Hepatocyte (in vitro differentiated cells): ENCODE data around the gene DCAF5. TPM values are rescaled to one million over a fixed set of nuclear protein-coding genes. Genes with fewer than 3 reads are reported as not detected.

Source experiments
- DNase-seq: peaks from one replicate; pipeline ENCODE4 v3.0.0-alpha.2; 2016; ENCODE audit warnings: low spot score
- H2AFZ ChIP-seq: fragments of 200-600 bp; sonication (generic); 2 replicates; pipeline ENCODE4 v1.6.0; 2016; ENCODE audit warnings: antibody characterized with exemption, mild to moderate bottlenecking
- H3K27ac ChIP-seq: fragments of 200-600 bp; sonication (generic); 2 replicates; pipeline ENCODE4 v1.5.1; 2016; ENCODE audit warnings: mild to moderate bottlenecking
- H3K27me3 ChIP-seq: fragments of 200-600 bp; sonication (generic); 2 replicates; pipeline ENCODE4 v1.6.1; 2016
- H3K36me3 ChIP-seq: fragments of 200-600 bp; sonication (generic); replicated peaks from 2 replicates; pipeline ENCODE4 v1.5.1; 2016; ENCODE audit warnings: low read depth; ENCODE audit not compliant: insufficient read depth
- H3K4me1 ChIP-seq: fragments of 200-600 bp; sonication (generic); 2 replicates; pipeline ENCODE4 v1.5.1; 2016; ENCODE audit warnings: mild to moderate bottlenecking, moderate library complexity; ENCODE audit not compliant: insufficient read depth
- H3K4me2 ChIP-seq: fragments of 200-600 bp; sonication (generic); 2 replicates; pipeline ENCODE4 v1.6.0; 2016
- H3K4me3 ChIP-seq: fragments of 200-600 bp; sonication (generic); 2 replicates; pipeline ENCODE4 v1.5.1; 2016; ENCODE audit warnings: mild to moderate bottlenecking
- H3K79me2 ChIP-seq: fragments of 200-600 bp; sonication (generic); 2 replicates; pipeline ENCODE4 v1.6.0; 2017; ENCODE audit warnings: mild to moderate bottlenecking
- H3K9me2 ChIP-seq: fragments of 200-600 bp; sonication (generic); replicated peaks from 2 replicates; pipeline ENCODE4 v1.6.0; 2017; ENCODE audit warnings: mild to moderate bottlenecking; ENCODE audit not compliant: insufficient read depth
- H3K9me3 ChIP-seq: fragments of 200-600 bp; sonication (generic); 2 replicates; pipeline ENCODE4 v1.5.1; 2016; ENCODE audit warnings: low read depth, mild to moderate bottlenecking
- H4K20me1 ChIP-seq: fragments of 200-600 bp; sonication (generic); 2 replicates; pipeline ENCODE4 v1.6.0; 2016; ENCODE audit warnings: mild to moderate bottlenecking; ENCODE audit not compliant: insufficient read depth, poor library complexity, severe bottlenecking
- EZH2 ChIP-seq: fragments of 200-600 bp; sonication (generic); IDR thresholded peaks from 2 replicates; pipeline ENCODE4 v1.6.1; 2016; ENCODE audit warnings: antibody characterized with exemption, mild to moderate bottlenecking, borderline replicate concordance
- EZH2phosphoT487 ChIP-seq: fragments of 200-600 bp; sonication (generic); IDR thresholded peaks from one replicate; pipeline ENCODE4 v1.6.1; 2018; ENCODE audit warnings: antibody characterized with exemption, mild to moderate bottlenecking, low read depth, moderate library complexity; ENCODE audit not compliant: unreplicated experiment, severe bottlenecking
- WGBS: methylation state at CpG from one replicate; pipeline ENCODE4 v1.1.6; 2016; ENCODE audit warnings: low lambda C conversion rate; ENCODE audit errors: missing lambda C conversion rate; 5-methylcytosine and 5-hydroxymethylcytosine counted together
- polyA plus RNA-seq: library from polyadenylated mRNA; unstranded; fragments of >200 nt; fragmentation: Nextera tagmentation; extraction: Ambion mirVana; gene quantifications from 2 replicates; pipeline ENCODE4 v1.2.1, GENCODE V29; 2016
- total RNA-seq: library from RNA; depleted of rRNA; stranded (reverse); fragments of >200 nt; gene quantifications from 2 replicates; pipeline ENCODE4 v1.2.3, GENCODE V29; 2014
- TF ChIP-seq, protein P1 (sequence below): fragments of 200-600 bp; sonication (generic); IDR thresholded peaks from 2 replicates; pipeline ENCODE4 v1.5.1; 2016; ENCODE audit warnings: antibody characterized with exemption, mild to moderate bottlenecking; ENCODE audit not compliant: poor library complexity

DCAF5 gene
- total and polyA plus RNA-seq, 2 experiments from 2014 or later, result 34.4 to 47.6 TPM

DNA sequence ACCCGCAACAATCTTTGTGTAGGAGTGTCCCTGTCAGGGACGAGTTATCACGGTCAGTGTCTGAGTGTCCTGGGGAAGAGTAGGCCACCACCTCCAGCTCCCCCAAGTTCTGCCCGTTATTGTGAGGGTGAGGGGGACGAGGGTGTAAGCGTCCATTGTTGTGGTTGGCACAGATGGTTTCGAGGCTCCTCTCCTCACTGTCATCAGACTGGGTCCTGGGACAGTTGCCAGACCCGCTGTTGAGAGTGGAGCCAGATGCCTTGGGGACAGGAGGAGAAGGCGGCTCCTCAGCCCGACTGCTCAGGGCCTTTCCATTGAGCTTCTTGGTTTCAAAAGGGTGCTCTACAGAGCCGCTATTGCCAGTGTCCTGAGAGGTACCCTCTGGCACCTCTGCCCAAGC lies 98.9 kb downstream of the DCAF5 start:
- TF ChIP-seq, protein P1, sequence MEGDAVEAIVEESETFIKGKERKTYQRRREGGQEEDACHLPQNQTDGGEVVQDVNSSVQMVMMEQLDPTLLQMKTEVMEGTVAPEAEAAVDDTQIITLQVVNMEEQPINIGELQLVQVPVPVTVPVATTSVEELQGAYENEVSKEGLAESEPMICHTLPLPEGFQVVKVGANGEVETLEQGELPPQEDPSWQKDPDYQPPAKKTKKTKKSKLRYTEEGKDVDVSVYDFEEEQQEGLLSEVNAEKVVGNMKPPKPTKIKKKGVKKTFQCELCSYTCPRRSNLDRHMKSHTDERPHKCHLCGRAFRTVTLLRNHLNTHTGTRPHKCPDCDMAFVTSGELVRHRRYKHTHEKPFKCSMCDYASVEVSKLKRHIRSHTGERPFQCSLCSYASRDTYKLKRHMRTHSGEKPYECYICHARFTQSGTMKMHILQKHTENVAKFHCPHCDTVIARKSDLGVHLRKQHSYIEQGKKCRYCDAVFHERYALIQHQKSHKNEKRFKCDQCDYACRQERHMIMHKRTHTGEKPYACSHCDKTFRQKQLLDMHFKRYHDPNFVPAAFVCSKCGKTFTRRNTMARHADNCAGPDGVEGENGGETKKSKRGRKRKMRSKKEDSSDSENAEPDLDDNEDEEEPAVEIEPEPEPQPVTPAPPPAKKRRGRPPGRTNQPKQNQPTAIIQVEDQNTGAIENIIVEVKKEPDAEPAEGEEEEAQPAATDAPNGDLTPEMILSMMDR, result no peak
- TF ChIP-seq EZH2 (no peak), EZH2phosphoT487 (no peak)
- no peak overlapping the region for H2AFZ ChIP-seq
- no peaks in the 10 kb centered on the region for H4K20me1 ChIP-seq
- peaks cover 31% of the 10 kb centered on the region for H3K4me1 ChIP-seq
- H3K9me3 ChIP-seq, result no peaks in the 10 kb centered on the region
- peaks cover 12% of the 10 kb centered on the region for H3K79me2 ChIP-seq
- WGBS, result 96% methylated on average over 11 of the region's 11 CpGs
- no peak overlapping the region for H3K4me3 ChIP-seq
- H3K27me3 ChIP-seq, result no peaks in the 10 kb centered on the region
- H3K4me2 ChIP-seq, result no peak overlapping the region
- H3K36me3 ChIP-seq, result no peaks in the 10 kb centered on the region
- no peaks in the 10 kb centered on the region for H3K9me2 ChIP-seq
- H3K27ac ChIP-seq, result no peak overlapping the region
- DNase-seq, result no peak

DNA sequence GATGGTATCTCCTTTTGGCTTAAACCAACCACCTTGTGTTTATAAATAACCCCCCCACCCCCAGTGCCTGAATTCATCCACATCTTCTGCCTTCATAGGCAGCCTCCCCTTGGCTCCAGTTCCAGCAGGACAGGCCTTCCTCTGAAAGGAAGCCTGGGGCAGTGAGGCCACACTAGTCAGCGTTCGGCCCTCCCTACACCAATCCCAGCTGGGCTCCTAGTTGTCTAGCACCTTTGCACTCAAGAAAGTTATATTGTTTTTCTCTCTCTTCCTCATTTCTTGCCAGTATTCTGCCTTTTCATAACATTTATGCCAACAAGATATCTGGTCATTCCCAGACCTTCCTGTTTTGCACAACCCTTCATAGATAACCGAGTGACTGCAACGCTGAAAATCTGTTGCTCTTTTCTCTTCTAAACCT lies 100.7 kb downstream of the DCAF5 start:
- Histone ChIP-seq H3K4me3 (no peak overlapping the region), H3K27ac (peak overlapping the region; percentile 44), H2AFZ (no peak overlapping the region), H3K9me3 (no peaks in the 10 kb centered on the region), H3K27me3 (no peaks in the 10 kb centered on the region), H3K79me2 (peaks cover 10% of the 10 kb centered on the region), H3K4me2 (no peak overlapping the region), H3K36me3 (no peaks in the 10 kb centered on the region), H3K4me1 (peaks cover 31% of the 10 kb centered on the region), H4K20me1 (no peaks in the 10 kb centered on the region), H3K9me2 (no peaks in the 10 kb centered on the region)
- TF ChIP-seq EZH2phosphoT487 (no peak), EZH2 (no peak)
- TF ChIP-seq, protein P1, result no peak
- 58% methylated on average over 4 of the region's 4 CpGs for WGBS
- DNase-seq, result no peak

DNA sequence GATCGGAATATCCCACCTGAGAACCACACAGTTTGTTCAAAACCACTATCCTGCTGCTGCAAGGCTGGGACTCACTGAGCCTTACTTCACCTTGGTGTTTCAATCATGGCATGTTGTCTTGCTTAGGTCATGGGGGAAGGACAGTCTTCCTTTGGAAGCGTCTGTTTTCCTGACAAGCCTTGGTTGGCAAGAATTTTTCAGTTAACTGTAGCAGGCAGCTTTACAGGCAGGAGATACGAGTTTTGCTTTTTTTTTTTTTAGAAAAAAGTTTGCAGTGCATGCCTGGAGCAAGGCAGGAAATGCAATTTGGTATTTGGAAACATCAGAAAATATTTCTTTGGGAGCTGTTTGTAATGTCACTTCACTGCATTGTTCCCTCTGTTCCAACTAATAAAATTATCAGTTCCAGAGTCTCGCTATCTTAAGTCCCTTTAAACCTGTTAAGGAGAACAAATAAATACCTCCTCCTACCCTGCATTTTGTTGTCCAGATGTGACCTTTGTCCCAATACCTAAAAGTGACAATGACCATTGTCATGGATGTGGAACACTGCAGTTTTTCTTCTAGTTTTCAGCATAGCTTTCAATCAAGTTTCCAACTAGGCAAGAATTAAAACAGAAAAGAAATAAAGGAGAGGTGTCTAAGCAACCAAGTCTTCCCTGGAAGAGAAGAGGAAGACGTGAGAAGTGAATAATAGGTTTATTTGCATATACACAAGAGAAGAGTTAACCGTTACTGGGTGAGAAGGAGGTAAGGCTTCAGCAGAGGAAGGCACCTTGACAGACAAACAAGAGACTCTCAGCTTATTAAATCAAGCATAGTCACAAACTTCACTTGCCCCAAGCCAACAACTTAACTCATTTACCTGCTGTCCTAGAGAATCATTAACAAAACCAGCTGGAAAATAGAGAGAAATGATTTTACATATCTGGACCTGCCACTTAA lies 102.4 kb downstream of the DCAF5 start:
- no peaks in the 10 kb centered on the region for H3K9me2 ChIP-seq
- DNase-seq, result no peak
- H2AFZ ChIP-seq, result no peak overlapping the region
- no peaks in the 10 kb centered on the region for H3K27me3 ChIP-seq
- peaks cover 40% of the 10 kb centered on the region for H3K4me1 ChIP-seq
- peak overlapping the region; percentile 62 for H3K27ac ChIP-seq
- TF ChIP-seq, protein P1, result no peak
- TF ChIP-seq EZH2phosphoT487, result no peak
- TF ChIP-seq EZH2, result no peak
- H3K79me2 ChIP-seq, result peaks cover 10% of the 10 kb centered on the region
- no peaks in the 10 kb centered on the region for H4K20me1 ChIP-seq
- WGBS, result 38% methylated on average over 6 of the region's 6 CpGs
- no peaks in the 10 kb centered on the region for H3K9me3 ChIP-seq
- no peak overlapping the region for H3K4me3 ChIP-seq
- H3K36me3 ChIP-seq, result no peaks in the 10 kb centered on the region
- peak overlapping the region; percentile 24 for H3K4me2 ChIP-seq
